ENCODE measurements around the gene PSME2. TPM values are rescaled to one million over a fixed set of nuclear protein-coding genes. Genes with fewer than 3 reads are reported as not detected.
A peak's percentile ranks its signal among the peaks of the same experiment; 100 is the strongest.

Gene PSME2
- total and polyA plus RNA-seq, 2 of the 13 experiments (the other 11 are each of a cell fraction or from before 2014, with no cell fraction given) = 332 to 716 TPM

DNA sequence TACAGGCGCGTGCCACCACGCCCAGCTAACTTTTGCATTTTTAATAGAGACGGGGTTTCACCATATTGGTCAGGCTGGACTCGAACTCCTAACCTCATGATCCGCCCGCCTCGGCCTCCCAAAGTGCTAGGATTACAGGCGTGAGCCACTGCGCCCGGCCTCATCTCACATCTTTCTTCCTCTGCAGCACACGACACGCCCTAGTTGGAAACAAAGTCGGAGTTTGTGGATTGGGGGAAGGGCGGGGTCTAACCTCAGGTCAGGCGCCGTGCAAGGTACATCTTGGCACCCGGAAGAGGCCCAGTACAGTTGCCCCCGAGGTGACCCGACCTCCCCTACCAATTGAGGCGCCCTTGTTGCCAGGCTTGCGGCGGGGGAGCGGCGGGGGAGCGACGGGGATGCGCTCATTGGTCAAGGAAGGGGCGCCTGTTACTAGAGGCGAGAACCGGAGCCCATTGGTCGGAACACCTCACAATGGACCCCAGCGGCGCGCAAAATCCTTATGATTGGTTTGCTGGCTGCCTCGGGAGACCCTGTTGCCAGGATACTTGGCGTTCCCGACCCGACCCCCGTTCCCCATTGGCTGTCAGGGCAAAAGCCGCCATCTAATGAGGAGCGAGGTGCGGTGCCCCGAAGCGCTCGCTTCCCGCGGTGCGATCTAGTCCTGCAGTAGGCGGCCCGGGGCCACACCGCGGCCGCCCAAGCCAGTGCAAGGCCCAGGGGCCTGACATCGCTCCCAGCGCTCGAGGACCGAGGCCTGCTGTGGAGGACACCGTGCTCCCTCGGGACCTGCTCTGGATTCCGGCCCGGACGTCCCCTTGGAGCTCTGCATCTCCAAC is 25.2 kb upstream of the PSME2 start, which contains the start of gene REC8 (continued):
- TF ChIP-seq ZBTB14 (CRISPR knock-in tag; IDR thresholded peaks at IDR 0.05) (no peak), HINFP (CRISPR knock-in tag; IDR thresholded peaks at IDR 0.05; ENCODE audit: low read depth) (no peak), NR3C1 (CRISPR knock-in tag; IDR thresholded peaks at IDR 0.05) (no peak), TMF1 (CRISPR knock-in tag; IDR thresholded peaks at IDR 0.05; ENCODE audit: low read depth) (no peak), ZNF720 (CRISPR knock-in tag; IDR thresholded peaks at IDR 0.05) (no peak), ZSCAN21 (CRISPR knock-in tag; IDR thresholded peaks at IDR 0.05; ENCODE audit: borderline replicate concordance) (no peak), GLI4 (CRISPR knock-in tag; IDR thresholded peaks at IDR 0.05; ENCODE audit: borderline replicate concordance) (no peak), RBM39 (IDR thresholded peaks at IDR 0.05; ENCODE audit: low read depth, low read length, poor library complexity, severe bottlenecking) (no peak), SP1 (IDR thresholded peaks at IDR 0.05) (no peak), SP1 (CRISPR knock-in tag; IDR thresholded peaks at IDR 0.05) (no peak), NCOA2 (CRISPR knock-in tag; IDR thresholded peaks at IDR 0.05) (no peak), RBFOX2 (IDR thresholded peaks at IDR 0.05; ENCODE audit: low read depth, low read length) (peak; percentile 64), ZNF761 (CRISPR knock-in tag; conservative IDR thresholded peaks at IDR 0.05) (no peak), ZNF816 (CRISPR knock-in tag; IDR thresholded peaks at IDR 0.05; ENCODE audit: borderline replicate concordance) (no peak), HDAC6 (IDR thresholded peaks at IDR 0.05; ENCODE audit: low read depth, low read length) (no peak), ZBTB33 (CRISPR knock-in tag; IDR thresholded peaks at IDR 0.05) (peak; percentile 2; the same call in 1 of the 2 replicates), ZNF142 (CRISPR knock-in tag; IDR thresholded peaks at IDR 0.05) (no peak)
